Endometrial microvascular endothelial cells (primary cell): ENCODE measurements around the gene ERMN. TPM values are rescaled to one million over a fixed set of nuclear protein-coding genes. Genes with fewer than 3 reads are reported as not detected.
"Not testable (repeated sequence)": the region's sequence is repeated elsewhere in the genome, so short reads cannot be mapped to it uniquely, and the experiment has no call there.

Source experiments
- in situ Hi-C: cut with HindIII; loops from 2 replicates; pipeline ENCODE4 v1.10.0; 2017; ENCODE audit warnings: low sequenced_read_pairs, low pct_unique_long_range_greater_than_20kb; ENCODE audit errors: inconsistent ontology term
- total RNA-seq: library from RNA; depleted of rRNA; stranded (reverse); fragments of >200 nt; gene quantifications from one replicate; pipeline ENCODE4 v1.2.3, GENCODE V29; 2015; ENCODE audit errors: inconsistent ontology term

Gene ERMN, protein sequence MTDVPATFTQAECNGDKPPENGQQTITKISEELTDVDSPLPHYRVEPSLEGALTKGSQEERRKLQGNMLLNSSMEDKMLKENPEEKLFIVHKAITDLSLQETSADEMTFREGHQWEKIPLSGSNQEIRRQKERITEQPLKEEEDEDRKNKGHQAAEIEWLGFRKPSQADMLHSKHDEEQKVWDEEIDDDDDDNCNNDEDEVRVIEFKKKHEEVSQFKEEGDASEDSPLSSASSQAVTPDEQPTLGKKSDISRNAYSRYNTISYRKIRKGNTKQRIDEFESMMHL
- not detected for total RNA-seq

DNA sequence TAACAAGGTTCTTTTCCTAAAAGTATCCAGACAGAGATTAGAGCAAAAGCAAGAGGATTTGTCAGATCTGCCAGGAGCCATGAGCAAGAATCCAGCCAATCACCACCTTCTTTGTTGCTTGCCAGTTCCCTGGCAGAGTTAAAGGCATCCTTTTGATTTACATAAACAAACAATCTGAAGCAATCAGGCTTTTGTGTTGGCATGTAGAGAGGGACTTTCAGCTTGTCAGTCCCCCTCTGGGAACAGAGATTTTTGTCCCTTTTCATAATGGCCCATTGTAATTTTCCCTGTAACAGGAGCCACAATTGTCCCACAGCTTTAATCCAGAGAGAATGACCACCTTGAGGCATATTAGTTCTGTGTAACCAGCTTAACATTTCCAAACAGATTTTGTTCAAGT is at the start of gene ERMN:
Gene ERMN, minus strand, starts transcription at position 39 of the 400 bp plus-strand sequence. CDS start 182 bp downstream, outside the sequence.
- in situ Hi-C loops: no loop called here

DNA sequence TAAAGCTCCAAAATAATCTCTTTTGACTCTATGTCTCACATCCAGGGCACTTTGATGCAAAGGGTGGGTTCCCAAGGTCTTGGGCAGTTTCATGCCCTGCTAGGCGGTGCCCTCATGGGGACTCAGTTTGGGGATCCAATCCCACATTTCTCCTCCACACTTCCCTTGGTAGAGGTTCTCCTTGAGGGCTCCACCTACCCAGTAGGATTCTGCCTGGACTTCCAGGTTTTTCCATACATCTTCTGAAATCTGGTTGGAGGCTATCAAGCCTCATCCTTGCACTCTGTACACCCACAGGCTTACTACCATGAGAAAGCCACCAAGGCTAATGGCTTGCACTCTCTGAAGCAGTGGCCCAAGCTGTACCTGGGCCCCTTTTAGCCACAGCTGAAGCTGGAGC is 49.8 kb upstream of the ERMN start:
- in situ Hi-C loops: no loop called here

DNA sequence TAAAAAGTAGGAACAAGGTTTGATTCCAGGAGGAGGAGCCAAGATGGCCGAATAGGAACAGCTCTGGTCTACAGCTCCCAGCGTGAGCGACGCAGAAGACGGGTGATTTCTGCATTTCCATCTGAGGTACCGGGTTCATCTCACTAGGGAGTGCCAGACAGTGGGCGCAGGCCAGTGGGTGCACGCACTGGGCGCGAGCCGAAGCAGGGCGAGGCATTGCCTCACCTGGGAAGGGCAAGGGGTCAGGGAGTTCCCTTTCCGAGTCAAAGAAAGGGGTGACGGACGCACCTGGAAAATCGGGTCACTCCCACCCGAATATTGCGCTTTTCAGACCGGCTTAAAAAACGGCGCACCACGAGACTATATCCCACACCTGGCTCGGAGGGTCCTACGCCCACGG is 42.9 kb upstream of the ERMN start:
- in situ Hi-C loops: not testable (repeated sequence)

DNA sequence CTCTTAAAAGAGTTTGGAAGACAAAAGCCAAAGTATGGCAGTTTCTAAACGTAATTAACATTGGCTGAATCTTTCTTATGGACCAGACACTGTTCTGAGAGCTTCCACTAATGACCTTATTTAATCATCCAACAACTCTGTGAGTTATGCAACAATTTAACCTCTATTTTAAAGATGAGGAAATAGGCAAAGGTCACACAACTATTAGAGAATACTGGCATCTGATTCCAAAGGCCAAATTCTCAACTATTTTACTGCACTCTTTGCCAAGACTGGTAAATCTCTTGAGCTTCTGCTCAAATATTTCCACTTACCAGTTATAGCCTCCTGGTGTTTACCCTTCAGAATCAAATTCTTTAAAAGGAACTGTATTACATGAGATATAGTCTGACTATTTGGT is 42.1 kb upstream of the ERMN start:
- in situ Hi-C loops: no loop called here

DNA sequence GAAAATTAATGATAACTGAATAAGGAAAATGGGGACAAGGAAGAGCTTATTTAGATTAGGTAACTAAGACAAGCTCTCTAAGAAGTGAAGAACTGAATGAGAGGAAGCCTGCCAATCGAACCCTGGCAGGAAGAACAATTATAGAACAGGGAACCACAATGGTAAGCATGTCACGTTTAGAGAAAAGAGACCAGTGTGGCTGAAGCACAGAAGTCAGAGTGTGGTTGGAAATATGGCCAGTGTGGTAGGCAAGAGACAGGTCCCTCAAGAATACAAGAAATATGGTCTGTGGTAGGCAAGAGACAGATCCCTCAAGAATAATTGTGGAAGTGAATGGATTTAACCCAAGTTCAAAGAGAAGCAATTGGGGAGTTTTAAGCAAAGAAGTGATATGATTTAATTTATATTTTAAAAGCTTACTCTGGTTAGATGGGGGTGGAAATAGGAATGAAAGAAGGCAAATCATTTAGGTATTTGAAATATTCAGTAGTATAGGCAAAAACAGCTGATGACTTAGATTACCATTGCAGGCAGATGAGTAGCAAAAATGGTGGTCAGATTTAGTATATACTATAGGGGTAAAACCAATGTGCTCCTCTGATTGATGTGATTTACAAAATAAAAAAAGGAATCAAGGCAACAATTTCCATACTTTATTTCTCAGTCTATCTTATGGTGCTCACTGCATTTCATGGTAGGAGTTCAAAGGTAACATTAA is 38.8 kb upstream of the ERMN start:
- in situ Hi-C loops: no loop called here

DNA sequence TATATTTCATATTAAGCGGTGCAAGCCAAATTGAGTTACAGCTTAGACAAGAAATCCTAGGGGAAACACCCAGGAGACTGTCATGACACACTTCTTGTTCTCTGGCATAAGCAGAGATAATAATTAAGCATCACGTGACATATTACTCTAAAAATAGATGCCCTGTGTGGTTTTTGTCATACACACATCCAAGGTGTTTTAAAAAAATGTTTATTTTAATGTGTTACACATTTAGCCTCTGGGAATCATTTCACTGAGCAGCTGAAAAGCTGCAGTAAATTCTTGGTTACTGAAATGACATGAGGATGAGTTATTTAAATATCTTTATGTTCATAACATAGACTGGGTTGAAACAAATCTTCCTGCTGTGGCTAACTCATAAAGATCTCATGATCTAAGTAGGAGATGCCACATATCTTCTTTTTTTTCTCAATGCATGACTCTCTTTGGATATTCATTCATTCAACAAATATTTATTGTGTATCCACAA is 38.0 kb upstream of the ERMN start:
- in situ Hi-C loops: no loop called here

DNA sequence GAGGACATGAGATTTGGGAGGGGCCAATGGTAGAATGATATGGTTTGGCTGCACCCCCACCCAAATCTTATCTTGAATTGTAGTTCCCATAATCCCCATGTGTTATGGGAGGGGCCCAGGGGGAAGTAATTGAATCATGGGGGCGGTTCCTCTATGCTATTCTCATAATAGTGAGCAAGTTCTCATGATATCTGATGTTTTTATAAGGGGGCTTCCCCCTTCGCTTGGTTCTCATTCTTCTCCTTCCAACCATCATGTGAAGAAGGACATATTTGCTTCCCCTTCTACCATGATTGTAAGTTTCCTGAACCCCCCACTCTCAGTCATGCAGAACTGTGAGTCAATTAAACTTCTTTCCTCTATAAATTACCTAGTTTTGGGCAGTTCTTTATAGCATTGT is 37.0 kb upstream of the ERMN start:
- in situ Hi-C loops: no loop called here

DNA sequence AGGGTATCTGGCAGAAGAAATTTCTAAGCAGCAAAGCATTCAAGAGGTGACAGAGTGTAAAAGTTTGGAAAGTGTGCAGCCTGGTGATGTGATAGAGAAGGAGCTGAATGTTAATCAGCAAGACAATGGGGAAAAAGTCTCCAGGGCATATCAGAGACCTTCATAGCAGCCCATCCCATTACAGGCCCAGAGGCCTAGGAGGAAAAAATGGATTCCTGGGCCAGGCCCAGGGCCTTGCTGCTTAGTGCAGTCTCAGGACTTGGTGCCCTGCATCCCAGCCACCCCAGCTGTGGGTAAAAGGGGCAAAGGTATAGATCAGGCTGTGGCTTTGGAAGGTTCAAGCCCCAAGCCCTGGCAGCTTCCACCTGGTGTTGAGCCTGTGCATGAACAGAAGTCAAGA is 35.9 kb upstream of the ERMN start:
- in situ Hi-C loops: no loop called here

DNA sequence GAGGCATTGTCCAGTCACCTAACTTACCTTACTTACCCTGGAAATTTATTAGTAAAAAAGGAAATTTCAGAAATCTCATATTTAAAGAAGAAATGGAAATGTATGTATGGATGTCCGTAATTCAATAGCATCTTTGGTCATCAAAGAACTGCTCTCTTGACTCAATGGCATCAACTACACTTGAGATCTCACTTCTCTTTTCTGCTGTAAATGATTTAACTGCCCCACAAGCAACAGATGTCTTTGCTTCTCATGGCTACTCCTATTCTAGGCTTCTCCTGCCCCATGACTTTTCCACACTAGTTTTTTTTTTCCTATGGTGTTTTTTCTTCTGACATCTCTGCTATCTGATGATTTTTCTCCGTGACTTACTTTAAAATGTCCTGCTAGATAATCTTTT is 34.0 kb upstream of the ERMN start:
- in situ Hi-C loops: no loop called here

DNA sequence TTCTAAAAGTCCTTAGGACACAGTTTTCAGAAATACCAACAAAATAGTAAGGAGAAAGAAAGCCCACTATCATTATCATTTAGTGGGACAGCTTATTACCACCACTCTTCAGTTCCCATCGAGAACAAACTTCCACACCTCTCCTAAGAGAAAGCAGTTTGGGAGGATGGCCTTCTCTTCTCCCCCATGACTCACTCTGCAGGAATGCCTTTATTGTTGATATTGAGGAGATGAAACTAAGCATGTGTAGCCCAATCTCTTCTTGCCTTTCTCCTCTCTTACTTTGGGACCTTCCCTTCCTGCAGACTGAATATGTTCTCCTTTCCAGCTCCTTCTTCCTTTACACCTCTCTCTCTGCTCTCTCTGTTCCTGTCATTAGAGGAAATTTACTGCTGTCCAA is 30.0 kb upstream of the ERMN start:
- in situ Hi-C loops: no loop called here

DNA sequence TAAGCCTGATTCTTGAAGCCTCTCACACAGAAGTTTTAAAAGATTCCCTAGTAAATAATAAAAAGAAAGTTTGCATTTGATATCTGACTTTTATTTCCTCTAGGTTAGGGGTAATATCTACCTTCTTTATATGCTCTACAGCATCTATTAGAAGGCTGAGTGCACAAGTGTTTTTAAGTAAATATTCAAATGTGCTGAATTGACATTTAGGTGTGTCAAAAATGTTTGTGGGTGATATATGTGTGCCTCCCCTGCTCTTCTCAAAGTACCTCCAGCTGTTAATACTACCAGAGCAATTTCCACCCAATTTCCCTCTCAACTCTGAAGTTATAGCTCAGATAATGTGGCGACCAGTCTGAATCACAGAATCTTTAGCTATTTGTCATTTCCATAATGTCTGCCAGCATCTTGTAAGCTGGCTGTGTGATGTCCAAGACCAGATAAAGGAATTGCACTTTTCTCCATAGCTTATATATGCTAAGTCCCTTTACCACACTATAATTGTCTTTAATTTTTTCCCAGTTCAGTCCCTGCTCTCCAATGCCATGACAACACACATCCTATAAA is 24.4 kb upstream of the ERMN start:
- in situ Hi-C loops: no loop called here

DNA sequence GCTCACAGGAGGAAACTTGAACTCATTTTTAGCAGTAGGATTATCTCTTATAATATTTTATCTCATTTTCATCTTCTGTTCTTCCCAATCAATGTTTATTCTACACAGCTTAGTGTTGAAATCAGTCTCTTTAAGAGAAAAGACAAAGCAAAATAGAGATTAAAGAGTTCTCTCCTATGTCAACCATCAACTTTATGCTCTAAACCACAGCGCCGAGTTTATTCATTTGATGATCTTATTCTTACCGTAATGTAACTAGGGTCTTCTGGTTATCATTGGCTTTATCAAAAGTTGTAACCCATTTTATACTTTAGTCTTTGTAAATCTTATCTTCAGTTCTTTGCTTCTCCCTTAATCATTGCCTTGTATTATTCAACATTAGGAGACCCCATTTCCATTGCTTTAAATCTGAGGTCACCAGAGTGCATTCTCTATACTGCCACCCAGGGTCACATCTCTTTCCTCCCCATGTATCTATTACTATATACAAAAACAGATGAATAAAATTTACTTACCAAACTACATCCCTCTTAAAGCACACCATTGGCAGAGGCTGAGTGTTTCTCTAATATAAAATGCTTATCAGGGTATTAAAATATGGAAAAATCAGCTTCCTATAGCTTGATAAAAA is 22.8 kb upstream of the ERMN start:
- in situ Hi-C loops: no loop called here

DNA sequence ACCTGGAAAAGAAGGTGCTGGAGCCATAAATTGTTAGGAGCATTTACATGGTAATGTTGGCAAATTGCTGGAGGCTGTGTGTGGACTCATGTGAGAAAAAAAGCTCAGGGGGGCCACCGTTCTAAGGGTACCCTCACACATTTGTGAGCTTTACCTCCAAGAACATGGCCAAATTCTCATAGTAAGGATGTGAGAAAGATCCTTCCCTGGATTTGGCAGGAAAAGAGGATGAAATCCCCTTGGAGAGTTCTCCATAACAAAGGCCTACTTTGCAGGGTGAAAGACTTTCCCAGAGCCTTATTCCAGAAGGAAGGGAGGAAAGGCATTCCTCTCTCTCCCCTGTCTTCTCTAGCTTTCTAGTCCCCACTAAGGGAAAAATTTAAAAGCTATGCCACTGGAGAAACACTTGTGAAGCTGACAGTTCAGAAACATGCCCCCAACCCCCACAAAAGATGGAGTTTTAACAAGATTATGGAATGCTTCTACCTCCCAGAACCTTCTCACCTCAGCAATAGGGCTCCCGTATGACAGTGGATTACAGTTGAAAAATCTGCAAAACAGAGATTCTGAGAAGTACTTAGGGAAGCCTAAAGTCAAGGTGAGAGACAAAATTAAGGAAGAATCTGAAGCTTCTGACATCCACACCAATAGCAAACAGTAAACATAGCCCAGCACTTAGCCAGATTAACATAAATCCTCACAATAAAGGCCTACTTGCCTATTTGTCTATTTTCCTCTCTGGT is 20.2 kb upstream of the ERMN start:
- in situ Hi-C loops: no loop called here

DNA sequence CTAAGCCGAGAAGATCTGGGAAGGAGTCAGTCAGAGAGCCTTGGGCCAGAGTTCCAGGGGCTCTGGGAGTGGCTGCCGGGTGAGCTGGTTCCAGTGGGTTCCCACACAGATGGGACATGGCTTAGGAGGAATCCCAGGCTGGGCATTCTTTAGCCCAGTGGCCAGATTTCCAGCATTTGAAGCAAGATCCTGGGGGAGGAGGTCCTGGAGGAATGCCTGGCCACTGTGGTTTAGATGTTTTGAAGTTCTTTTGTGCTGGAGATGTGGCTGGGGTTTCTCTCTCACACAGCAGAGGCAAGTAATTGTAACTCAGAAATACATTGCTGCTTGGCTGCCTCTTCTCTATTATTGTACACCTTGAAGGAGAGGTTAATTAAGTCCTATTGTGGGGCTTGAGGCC is 15.8 kb upstream of the ERMN start:
- in situ Hi-C loops: not testable (repeated sequence)

DNA sequence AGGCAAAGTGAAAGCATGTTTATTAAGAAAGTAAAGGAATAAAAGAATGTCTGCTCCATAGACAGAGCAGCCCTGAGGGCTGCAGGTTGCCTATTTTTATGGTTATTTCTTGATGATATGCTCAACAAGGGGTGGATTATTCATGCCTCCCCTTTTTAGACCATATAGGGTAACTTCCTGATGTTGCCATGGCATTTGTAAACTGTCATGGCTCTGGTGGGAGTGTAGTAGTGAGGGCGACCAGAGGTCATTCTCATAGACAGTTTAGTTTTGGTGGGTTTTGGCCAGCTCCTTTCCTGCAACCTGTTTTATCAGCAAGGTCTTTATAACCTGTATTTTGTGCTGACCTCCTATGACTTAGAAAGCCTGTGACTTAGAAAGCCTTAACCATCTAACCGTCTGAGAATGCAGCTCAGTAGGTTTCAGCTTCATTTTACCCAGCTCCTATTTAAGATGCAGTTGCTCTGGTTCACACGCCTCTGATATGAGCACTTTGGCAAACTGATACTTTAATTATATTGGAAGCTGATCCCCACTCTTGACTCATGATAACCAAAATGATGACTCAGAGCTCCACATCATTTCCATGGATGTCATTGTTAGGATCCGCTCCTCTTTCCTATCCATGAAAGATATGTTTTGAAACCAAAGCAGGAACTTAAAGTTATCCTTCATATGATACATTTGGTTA is 14.5 kb upstream of the ERMN start:
- in situ Hi-C loops: no loop called here

DNA sequence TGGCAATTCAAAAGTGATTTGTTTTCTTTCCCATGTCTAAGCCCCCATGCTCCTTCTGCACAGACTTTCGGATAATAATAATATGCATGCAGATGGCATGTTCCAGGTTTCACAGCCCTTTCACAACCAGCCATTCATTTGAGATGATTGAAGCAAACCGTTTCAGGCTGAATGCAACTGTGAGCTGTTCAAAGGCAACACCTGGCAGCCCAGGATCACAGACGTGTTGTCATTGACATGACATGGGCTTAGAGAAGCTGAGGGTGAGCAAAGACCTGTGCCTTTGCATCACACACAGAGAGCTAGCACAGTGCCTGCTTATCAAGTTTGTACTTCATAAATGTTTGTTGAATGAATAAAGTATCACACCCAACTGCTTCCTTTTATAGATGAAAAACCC is 12.4 kb upstream of the ERMN start:
- in situ Hi-C loops: no loop called here

DNA sequence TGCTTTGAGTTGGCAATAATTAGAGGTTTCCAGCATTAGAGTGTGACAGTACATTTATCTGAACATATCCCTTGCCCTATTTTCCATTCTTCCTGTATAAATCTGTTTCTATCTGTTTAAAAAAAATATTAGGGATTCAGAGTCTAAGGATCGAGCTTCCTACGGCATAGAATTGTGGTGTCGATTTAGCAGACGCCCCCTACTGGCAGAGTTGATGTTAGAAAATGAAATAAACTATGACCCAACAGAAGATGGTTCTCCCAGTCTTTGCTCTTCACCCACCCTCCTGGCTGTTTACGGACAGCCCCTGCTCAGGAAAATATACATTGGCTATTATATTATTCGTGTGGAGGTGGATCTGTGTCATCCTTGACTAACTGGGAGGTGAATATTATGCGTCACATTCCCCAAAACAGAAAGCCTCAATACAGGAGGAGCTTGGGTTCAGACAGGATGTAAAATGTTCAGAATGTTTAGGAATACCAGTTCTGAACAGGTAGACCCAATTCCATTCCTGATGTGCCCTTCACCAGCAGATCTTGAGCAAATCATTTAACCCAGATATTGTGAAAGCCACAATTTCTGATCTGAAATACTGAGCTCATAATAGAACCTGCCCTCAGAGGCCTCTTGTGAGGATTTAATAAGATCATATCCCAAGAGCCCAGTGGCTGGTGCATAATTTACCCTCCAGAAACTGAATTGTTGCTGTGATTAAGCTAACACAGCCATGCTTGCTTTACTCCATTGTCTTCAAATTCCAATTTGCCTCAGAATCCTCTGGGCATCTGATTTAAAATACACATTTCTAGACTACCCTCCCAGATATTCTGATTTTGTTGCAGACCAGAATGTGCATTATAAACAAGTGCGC is 10.8 kb upstream of the ERMN start:
- in situ Hi-C loops: no loop called here

DNA sequence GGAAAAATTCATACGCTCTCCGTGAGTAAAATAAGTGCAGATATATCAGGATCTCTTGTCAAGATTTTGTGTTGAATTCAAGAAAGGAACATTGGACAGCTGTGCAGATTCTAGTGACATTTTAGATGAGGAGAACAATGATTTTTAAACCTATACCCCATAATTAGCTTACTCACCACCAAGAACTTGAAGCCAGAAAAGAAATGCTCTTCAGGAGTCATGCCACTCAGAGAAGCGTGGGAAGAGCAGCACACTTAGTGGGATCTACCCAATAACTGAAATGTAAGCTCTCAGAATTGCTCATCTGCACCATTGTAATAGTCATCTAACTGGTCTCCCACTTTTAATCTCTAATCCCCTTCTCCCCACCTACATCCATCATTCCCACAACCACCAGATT is 9.2 kb upstream of the ERMN start:
- in situ Hi-C loops: no loop called here
